ENCODE measurements around the gene RPS6KB2. TPM values are rescaled to one million over a fixed set of nuclear protein-coding genes. Genes with fewer than 3 reads are reported as not detected.
A peak's percentile ranks its signal among the peaks of the same experiment; 100 is the strongest.

The RPS6KB2 gene
- polyA plus RNA-seq, 1 experiment: 59.9 TPM

- Histone ChIP-seq H3K4me3 (ENCODE audit: low read depth, low read length) (no peak overlapping the region), H3K27me3 (ENCODE audit: control insufficient read depth, insufficient read depth, low read length) (no peaks in the 10 kb centered on the region; the same call in 1 of the 2 replicates), H3K36me3 (ENCODE audit: control insufficient read depth, insufficient read depth, low read length) (no peaks in the 10 kb centered on the region)
- CTCF ChIA-PET: interaction anchor here (0.6 to 24.6 kb wide), 29 partner anchors 9 to 301 kb away, joined by 3 to 892 read pairs (median 6); partner anchors contain the start of genes CLCF1, GRK2, POLD4 and PPP1CA
- POLR2A ChIA-PET: interaction anchor here (0.6 kb wide), 1 partner anchor 28 kb away, joined by 3 read pairs; no protein-coding TSS in a partner anchor
- peak; percentile 99 for TF ChIP-seq CTCF (IDR thresholded peaks at IDR 0.05; ENCODE audit: insufficient read depth, low read depth, low read length)
- DNase-seq (ENCODE audit: low read depth): no peak
These were observed 45.8 kb upstream of the RPS6KB2 start for GRCh38 chr11:67382276-67383136.

- CTCF ChIA-PET: interaction anchor here (1.0 to 24.6 kb wide), 5 partner anchors 17 to 344 kb away, joined by 3 to 892 read pairs (median 4); partner anchors contain the start of genes POLD4 and PPP1CA
- DNase-seq (ENCODE audit: low read depth): no peak
- Histone ChIP-seq H3K27me3 (ENCODE audit: control insufficient read depth, insufficient read depth, low read length) (no peaks in the 10 kb centered on the region; the same call in 1 of the 2 replicates), H3K36me3 (ENCODE audit: control insufficient read depth, insufficient read depth, low read length) (no peaks in the 10 kb centered on the region), H3K4me3 (ENCODE audit: low read depth, low read length) (no peak overlapping the region)
- TF ChIP-seq CTCF (IDR thresholded peaks at IDR 0.05; ENCODE audit: insufficient read depth, low read depth, low read length): no peak
- POLR2A ChIA-PET: interaction anchor here (1.8 kb wide), 1 partner anchor 32 kb away, joined by 5 read pairs; the partner anchor contains the start of gene POLD4
These were observed 43.4 kb upstream of the RPS6KB2 start for GRCh38 chr11:67384851-67385366.

GRCh38 chr11:67387069-67387468 is 41.2 kb upstream of the RPS6KB2 start:
- ChIA-PET CTCF (interaction anchor here (1.0 to 24.6 kb wide), 6 partner anchors 14 to 305 kb away, joined by 3 to 892 read pairs (median 8); partner anchors contain the start of genes POLD4 and PPP1CA), POLR2A (no interaction called here)
- no peak for TF ChIP-seq CTCF (IDR thresholded peaks at IDR 0.05; ENCODE audit: insufficient read depth, low read depth, low read length)
- H3K27me3 ChIP-seq (ENCODE audit: control insufficient read depth, insufficient read depth, low read length): no peaks in the 10 kb centered on the region; the same call in 1 of the 2 replicates
- no peak for DNase-seq (ENCODE audit: low read depth)
- no peaks in the 10 kb centered on the region for H3K36me3 ChIP-seq (ENCODE audit: control insufficient read depth, insufficient read depth, low read length)
- H3K4me3 ChIP-seq (ENCODE audit: low read depth, low read length): no peak overlapping the region

GRCh38 chr11:67387518-67387917 is 40.8 kb upstream of the RPS6KB2 start:
- DNase-seq (ENCODE audit: low read depth): no peak
- no peak for TF ChIP-seq CTCF (IDR thresholded peaks at IDR 0.05; ENCODE audit: insufficient read depth, low read depth, low read length)
- H3K4me3 ChIP-seq (ENCODE audit: low read depth, low read length): no peak overlapping the region
- ChIA-PET POLR2A (no interaction called here), CTCF (interaction anchor here (0.6 to 24.6 kb wide), 6 partner anchors 13 to 305 kb away, joined by 3 to 892 read pairs (median 8); partner anchors contain the start of genes POLD4 and PPP1CA)
- no peaks in the 10 kb centered on the region; the same call in 1 of the 2 replicates for H3K27me3 ChIP-seq (ENCODE audit: control insufficient read depth, insufficient read depth, low read length)
- H3K36me3 ChIP-seq (ENCODE audit: control insufficient read depth, insufficient read depth, low read length): no peaks in the 10 kb centered on the region

GRCh38 chr11:67389477-67389876 is 38.8 kb upstream of the RPS6KB2 start:
- CTCF ChIA-PET: interaction anchor here (0.6 to 24.6 kb wide), 9 partner anchors 10 to 127 kb away, joined by 3 to 892 read pairs (median 3); partner anchors contain the start of genes CLCF1, POLD4 and PPP1CA
- Histone ChIP-seq H3K36me3 (ENCODE audit: control insufficient read depth, insufficient read depth, low read length) (peaks cover 3% of the 10 kb centered on the region; the same call in 1 of the 2 replicates), H3K4me3 (ENCODE audit: low read depth, low read length) (no peak overlapping the region), H3K27me3 (ENCODE audit: control insufficient read depth, insufficient read depth, low read length) (no peaks in the 10 kb centered on the region; the same call in 1 of the 2 replicates)
- POLR2A ChIA-PET: no interaction called here
- DNase-seq (ENCODE audit: low read depth): no peak
- peak; percentile 60 for TF ChIP-seq CTCF (IDR thresholded peaks at IDR 0.05; ENCODE audit: insufficient read depth, low read depth, low read length)
